GM21381 (cell line): Measurements from ENCODE around the gene PRSS53.
"Not testable (repeated sequence)": the region's sequence is repeated elsewhere in the genome, so short reads cannot be mapped to it uniquely, and the experiment has no call there.

Experiments used
- ATAC-seq: cut with Tn5 transposase; IDR thresholded peaks from one replicate; pipeline ENCODE4 v1.9.1; 2021; ENCODE audit warnings: mild to moderate bottlenecking, moderate library complexity; ENCODE audit not compliant: unreplicated experiment

PRSS53 gene

DNA sequence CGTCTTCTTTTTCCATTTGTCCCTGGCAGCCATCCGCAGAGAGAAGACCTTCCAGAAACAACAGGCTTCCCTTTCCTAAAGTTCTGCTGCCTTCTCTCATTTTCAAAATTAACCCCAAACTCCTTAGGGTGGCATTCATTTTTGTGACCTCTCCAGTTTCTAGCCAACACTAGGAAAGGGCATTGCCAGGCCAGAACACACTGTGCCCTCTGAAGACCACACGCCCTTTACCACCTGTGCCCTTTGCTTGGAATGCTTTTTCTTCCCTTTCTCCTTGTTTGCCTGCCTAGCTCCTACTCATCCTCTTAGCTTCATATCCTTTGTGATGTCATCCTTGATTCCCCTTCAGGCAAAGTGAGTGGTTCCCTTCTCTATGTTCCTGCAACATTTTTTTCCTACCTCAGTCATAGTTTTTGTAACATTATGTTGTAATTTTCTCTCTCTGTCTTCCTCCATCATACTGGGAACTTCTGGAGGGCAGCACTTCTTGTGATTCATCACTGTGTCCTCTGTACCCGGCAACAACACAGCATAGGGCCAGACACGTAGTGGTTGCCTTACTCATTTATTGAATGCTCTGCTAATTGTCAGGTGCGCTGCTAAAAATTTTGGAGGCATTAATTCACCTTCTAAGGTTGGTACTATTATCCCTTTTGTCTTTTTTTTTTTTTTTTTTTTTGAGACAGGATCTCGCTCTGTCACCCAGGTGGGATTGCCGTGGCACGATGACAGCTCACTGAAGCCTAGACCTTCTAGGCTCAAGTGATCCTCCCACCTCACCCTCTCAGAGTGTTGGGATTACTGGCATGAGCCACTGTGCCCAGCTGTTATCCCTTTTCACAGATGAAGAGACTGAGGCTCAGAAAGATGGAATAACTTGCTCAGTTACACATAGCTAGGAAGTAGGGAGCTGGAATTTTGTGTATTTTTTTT is 29.7 kb upstream of the PRSS53 start:
- no peak for ATAC-seq

DNA sequence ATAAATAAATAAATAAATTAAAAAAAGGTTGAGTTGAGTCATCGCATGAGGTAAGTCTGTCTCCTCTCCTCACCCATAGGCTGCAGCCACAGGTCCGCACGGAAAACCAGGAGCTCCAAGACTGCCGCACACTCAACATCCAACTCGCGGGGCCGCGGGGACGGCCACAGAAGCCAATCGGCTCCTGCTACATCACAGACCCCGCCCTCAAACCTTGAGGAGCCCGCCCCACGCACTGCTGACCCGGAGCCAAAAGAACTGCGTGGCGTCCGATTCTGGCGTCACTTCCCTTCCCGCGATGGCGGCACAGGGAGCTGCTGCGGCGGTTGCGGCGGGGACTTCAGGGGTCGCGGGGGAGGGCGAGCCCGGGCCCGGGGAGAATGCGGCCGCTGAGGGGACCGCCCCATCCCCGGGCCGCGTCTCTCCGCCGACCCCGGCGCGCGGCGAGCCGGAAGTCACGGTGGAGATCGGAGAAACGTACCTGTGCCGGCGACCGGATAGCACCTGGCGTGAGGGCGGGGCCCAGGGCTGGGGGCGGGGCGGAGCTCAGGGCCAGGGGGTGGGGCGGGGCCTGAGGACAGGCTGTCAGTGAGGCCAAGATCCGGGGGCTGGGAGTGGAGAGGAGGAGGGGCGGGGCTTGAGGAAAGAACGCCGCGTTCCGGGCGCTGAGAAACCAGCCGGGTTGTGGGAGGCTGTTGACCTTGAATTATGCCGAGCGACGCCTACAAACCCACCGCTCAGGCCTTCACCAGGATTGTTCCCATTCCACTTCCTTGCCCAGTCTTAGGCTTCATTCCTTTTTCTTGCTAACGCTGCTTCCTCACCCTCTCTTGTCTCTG is 28.9 kb upstream of the PRSS53 start, which contains the start of gene KAT8:
TSS of gene KAT8 (plus strand) at position 281 of the 839 bp plus-strand sequence. CDS start at position 299, 18 bp downstream.
- ATAC-seq: peak; percentile 86

DNA sequence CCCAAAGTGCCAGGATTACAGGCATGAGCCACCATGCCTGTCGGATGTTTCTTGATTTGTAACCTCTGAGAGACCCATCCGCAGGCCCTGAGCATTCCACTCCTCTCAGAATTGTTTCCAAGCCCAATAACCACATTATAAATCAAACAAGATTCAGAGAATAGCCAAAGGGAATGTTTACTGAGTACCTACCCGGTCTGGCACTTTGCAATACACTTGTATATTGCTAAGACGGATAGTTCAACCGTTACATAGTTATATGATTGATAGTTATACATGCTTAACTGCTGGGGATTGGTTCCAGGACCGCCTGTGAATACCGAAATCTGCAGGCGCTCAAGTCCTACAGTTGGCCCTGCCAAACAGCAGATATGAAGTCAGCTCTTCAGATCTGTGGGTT is 25.7 kb upstream of the PRSS53 start:
- ATAC-seq: no peak

DNA sequence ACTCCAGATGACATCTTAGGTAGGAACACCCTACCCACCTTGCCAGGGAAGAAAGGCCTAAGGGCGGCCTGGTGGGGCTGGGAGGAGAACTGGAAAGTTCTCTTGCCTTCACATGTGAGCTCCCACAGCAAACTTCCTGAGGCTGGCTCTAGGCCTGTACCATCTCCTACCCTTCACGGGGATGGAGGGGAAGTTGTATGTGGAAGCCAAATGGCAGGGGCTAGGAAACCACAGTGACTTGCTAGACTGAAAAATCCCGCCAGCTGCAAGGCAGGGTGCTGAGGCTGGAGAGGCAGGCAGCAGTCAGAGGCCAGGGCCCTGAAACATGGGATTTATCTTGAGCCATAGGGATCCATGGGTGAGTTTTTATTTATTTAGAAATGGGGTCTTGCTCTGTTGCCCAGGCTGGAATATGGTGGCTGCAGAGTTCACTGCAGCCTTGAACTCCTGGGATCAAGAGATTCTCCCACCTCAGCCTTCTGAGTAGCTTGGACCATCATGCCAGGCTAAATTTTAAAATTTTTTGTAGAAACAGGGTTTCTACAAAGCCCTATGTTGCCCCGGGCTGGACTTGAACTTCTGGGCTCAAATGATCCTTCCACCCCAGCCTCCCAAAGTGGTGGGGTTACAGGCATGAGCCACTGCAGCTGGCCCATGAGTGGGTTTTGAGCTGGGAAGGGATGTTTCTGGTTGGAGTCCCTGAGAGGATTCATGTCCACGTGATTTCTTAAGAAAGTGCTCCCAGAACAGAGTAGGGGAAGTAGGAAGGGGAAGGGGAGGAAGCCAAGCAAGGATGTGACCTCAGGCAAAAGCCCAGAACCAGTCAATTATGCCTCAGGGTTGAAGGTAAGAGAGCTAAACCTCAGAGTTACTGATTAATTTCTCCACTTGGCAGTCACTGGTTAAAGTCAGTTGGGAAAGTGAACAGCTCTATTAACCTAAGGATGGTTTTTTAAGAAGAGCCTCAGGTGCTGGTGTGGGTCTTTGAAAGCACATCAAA is 24.7 kb upstream of the PRSS53 start:
- ATAC-seq: no peak

DNA sequence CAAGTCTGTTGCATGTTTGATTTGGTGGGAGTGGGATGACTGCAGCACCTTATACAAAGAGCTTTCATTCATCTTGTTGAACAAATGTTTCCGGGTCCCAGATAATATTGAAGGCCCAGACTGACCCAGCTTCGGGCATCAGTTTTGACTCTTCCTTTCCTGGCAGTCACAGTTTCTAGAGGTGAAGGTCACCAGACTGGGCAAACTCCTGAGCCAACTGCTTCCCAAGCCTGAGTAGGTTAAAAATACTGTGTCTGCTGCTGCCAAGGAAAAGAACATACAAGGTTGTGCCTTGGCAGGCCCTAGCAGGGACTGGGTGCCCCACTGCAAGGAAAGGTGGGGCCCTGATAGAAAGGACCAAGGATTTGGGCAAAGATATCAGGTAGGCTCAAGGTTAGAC is 24.0 kb upstream of the PRSS53 start:
- ATAC-seq: no peak

DNA sequence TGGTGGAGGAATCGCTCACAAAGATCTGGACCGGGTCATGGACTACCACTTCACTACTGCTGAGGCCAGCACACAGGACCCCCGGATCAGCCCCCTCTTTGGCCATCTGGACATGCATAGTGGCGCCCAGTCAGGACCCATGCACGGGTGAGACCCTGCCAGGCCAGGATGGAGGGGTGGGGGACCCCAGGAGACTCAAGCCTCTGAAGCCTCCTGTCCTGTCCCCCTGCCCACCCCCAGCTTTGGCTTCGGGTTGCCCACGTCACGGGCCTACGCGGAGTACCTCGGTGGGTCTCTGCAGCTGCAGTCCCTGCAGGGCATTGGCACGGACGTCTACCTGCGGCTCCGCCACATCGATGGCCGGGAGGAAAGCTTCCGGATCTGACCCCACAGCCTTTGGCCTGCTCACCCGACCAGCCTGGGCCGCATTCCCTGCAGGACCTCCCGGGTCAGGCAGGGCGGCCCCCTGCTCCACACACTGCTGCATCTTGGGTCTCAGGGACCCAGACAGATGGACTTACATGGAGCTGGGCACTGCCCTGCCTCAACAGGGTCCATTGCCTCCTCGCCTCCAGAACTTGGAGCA is 23.2 kb upstream of the PRSS53 start:
- no peak for ATAC-seq

DNA sequence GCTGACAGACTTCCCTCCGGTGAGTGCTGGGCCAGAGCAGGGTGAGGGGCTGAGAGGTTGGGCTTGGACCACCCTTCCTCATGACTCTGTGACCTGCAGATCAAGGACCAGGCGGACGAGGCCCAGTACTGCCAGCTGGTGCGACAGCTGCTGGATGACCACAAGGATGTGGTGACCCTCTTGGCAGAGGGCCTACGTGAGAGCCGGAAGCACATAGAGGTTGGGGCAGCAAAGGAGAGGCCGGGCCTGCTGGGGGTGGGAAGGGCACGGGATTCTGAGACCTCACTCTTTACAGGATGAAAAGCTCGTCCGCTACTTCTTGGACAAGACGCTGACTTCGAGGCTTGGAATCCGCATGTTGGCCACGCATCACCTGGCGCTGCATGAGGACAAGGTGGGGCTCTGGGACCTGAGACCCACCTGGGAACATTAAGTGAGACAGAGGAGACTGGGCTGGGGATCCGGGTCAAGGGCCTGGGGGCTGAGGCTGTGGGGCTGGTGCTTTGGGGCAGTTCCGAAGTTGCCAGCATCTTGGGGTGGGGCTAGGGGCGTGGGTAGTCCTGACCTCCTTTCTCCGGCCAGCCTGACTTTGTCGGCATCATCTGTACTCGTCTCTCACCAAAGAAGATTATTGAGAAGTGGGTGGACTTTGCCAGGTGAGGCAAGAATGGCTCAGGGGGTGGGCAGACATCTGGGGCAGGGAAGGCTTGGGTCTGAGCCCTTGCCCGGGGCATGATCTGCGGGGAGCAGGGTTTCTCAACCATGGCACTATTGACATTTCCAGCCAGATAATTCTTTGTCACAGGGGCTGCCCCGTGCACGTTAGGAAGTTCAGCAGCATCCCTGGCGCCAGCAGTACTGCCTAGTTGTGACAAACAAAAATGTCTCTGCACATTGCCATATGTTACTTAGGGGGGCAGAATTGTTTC is 21.6 kb upstream of the PRSS53 start:
- ATAC-seq: no peak

DNA sequence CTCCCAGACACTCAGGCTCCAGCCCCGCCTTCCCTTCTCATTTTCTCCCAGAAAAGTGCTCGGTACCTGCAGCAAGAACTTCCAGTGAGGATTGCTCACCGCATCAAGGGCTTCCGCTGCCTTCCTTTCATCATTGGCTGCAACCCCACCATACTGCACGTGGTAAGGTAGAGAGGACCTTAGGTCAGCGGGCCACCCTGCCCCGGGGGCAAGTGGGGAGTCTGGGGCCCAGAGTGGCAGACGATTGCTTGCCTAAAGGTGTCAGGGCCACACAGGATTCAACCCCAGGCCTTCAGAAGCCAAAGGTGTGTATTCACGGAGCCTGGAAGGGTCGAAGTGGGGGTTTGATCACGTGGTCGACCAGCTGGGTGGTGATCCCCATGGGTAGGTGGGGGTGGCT is 20.9 kb upstream of the PRSS53 start:
- no peak for ATAC-seq

DNA sequence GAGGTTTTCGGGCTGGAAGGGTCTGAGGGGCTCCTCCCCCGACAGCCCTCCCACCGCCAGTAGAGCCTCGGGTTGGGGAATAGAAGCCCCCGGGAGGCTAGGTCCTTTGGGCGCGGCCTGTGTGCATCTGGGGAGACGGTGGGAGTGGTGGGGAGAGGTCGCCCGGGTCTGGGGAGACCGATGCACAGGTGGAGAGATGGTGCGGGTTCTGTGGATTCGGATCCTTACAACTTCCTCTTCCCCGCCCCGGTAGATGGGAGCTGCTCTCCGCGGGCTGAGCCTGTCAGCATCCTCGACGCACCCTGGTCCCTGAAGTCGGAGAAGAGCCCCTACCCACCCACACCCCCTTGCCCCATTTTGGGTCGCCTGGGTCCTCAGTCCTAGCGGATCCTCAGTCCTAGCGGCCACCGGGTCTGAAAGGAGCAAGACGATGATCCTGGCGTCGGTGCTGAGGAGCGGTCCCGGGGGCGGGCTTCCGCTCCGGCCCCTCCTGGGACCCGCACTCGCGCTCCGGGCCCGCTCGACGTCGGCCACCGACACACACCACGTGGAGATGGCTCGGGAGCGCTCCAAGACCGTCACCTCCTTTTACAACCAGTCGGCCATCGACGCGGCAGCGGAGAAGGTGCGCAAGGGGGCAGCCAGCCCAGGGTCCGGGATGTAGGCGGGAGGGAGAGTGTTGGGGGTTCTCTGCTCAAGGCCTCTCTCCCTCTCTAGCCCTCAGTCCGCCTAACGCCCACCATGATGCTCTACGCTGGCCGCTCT is 20.2 kb upstream of the PRSS53 start:
- no peak for ATAC-seq

DNA sequence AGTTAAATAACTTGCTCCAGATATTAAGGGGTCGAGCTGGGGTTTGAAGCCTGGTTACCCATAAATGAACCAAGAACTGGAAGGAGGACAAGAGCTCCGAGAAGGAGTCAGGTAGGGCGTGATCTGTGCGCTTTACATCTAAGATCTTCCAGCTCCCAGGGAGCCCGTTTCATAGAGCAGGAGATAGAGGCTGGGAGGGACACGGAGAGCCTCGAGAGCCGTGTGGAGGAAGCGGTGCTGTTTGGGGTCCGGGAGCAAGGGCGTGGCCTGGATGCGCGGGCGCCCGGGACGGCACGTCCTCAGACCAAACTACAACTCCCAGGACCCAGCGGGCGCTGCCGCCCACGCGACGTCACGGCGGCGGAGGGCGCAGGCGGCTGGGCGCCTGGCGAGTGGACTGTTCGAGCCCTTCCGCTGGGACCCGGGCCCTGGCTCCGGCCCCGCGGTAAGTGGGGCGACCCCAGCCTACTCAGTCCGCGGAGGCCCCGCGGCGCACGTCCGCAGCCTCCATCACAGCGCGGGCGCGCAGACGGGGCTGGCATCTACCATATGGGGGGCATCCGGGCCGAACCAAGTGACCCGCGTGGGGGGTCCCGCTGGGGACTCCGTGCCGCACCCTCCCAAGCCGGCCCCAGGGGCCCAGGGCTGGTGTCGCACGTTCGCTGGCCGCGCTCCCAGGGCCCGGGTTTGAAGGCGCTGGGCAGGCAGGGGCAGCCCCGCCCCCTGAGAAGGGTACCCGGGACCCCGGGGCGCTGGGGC is 19.5 kb upstream of the PRSS53 start, which contains the start of gene BCKDK:
TSS of gene BCKDK (plus strand) at position 352 of the 759 bp plus-strand sequence. CDS start 838 bp downstream, outside the sequence.
- ATAC-seq: peak; percentile 70

DNA sequence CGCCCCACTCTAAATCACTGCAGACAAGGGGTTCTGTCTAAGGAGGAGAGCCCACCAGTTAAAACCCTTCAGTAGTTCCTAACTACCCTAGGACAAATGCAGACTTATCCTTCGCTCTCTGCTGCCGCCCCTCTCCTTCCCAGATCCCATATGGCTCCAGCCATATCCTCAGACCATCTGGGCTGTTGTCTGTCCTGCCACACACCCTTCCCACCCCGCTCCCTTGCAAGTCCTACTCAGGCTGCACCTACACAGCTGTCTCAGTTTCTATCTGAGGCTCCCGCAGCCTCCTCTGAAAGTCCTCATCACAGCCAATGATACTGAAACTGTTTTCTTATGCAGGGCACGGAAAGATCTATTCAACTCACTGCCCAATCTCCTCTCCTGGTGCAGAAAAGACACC is 18.7 kb upstream of the PRSS53 start:
- no peak for ATAC-seq

DNA sequence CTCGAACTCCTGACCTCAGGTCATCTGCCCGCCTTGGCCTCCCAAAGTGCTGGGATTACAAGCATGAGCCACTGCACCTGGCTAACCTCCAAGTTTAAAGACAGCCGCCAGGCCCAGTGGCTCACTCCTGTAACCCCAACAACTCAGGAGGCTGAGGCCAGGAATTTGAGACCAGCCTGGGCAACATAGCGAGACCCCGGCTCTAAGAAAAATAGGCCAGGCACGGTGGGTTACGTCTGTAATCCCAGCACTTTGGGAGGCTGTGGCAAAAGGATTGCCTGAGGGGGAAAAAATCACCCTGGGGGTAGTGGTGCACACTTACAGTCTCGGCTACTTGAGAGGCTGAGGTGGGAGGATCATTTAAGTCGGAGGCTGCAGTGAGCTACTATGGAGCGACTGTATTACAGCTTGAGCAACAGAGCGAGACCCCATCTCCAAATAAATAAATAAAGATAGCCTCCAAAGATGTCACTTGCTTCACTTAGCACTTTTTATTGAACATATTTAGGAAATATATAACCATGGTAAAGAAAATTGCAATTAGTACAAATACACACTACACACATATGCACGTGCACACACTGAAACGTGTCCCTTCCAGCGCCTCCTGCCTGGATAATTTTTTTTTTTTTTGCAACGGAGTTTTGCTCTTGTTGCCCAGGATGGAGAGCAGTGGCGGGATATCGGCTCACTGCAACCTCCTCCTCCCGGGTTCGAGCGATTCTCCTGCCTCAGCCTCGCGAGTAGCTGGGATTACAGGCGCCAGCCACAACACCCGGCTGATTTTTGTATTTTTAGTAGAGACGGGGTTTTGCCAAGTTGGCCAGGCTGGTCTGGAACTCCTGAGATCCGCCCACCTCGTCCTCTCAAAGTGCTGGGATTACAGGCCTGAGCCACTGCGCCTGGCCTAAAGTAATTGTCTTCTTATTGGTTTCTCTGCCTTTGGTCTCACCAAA is 18.0 kb upstream of the PRSS53 start:
- no peak for ATAC-seq

DNA sequence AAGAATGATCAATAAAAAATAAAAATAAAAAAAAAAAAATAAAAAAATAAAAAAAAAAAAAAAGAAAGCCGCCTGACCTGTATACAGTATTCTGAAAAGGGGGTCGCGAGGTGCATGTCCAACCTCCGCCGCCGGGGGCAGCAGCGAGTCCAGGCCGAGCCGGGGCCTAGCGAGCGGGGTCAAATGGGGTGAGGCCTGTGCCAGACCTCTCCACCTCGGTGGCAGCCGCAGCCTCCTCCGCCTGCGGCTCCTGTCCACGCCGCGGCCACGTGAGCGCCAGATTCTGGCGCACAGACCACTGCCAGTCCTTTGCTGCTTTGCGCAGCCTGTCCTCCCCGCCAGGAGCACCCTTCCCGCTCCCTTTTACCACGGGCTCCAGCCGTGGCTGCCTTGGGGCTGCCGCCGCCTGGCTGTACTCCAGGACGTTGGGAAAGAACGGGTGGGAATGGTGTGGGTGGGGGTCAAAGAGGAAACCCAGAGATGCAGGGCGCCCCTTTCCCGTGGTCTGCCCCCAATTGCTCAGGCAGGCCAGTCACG is 17.0 kb upstream of the PRSS53 start:
- ATAC-seq: no peak

DNA sequence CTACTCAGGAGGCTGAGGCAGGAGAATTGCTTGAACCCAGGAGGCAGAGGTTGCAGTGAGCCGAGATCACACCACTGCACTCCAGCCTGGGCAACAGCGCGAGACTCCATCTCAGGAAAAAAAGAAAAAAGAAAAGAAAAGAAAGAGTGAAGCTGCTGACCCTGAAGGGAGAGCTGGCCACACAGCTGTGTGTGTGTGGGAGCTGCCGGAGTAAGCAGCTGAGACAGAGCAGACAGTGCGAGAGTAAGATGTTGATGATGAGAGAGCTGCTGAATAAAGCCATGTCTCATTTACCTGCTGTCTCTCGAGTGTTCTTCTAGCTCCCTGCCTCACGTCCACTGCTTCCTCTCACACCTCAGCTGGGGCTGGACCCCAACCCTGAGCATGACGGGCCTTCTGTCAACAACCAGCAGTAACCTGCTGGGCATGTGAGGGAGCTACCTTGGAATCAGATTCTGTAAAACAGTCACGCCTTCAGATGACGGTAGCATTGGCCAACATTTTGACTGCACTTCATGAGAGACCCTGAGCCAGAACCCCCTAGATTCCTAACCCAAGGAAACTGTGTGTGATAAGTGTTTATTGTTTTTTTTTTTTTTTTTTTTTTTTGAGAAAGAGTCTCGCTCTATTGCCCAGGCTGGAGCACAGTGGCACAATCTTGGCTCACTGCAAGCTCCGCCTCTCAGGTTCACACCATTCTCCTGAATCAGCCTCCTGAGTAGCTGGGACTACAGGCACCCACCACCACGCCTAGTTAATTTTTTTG is 12.3 kb upstream of the PRSS53 start:
- ATAC-seq: not testable (repeated sequence)
